ENCODE data around the gene DPP8. TPM values are rescaled to one million over a fixed set of nuclear protein-coding genes. Genes with fewer than 3 reads are reported as not detected.
"Not testable (repeated sequence)": the region's sequence is repeated elsewhere in the genome, so short reads cannot be mapped to it uniquely, and the experiment has no call there.

The DPP8 gene
- total RNA-seq, 3 donors from 2014 or later (not counting 1 experiment from before 2014, with no cell fraction given): 51.7 to 64.8 (median 62.4) TPM

GRCh38 chr15:65399001-65399706 is 118.3 kb downstream of the DPP8 start:
- TF ChIP-seq CTCF (IDR thresholded peaks at IDR 0.05): no peak
- Mint-ChIP-seq H3K27me3 (ENCODE audit: low read depth in 2 of 2) (peaks cover 46 to 53% of the 10 kb centered on the region in 2 donors), H3K4me3 (no peak overlapping the region), H3K4me1 (peaks cover 0 to 11% of the 10 kb centered on the region in 2 donors), H3K9me3 (no peaks in the 10 kb centered on the region), H3K27ac (no peak overlapping the region), H3K36me3 (no peaks in the 10 kb centered on the region)
- H3K4me1 ChIP-seq (ENCODE audit: control insufficient read depth, insufficient read depth, low read length): no peaks in the 10 kb centered on the region
- intact Hi-C loops (cut with micrococcal nuclease): no loop called here
- DNase-seq: no peak
- H3K27me3 ChIP-seq (ENCODE audit: control insufficient read depth, insufficient read depth, low read length): peaks cover 18% of the 10 kb centered on the region
- 87% methylated on average over 10 of the region's 11 CpGs for WGBS (ENCODE audit: insufficient coverage)
- H3K36me3 ChIP-seq (ENCODE audit: control insufficient read depth, insufficient read depth, low read length): no peaks in the 10 kb centered on the region
- H3K9me3 ChIP-seq (ENCODE audit: control insufficient read depth, insufficient read depth, low read length): no peaks in the 10 kb centered on the region
- no peak overlapping the region for H3K4me3 ChIP-seq (ENCODE audit: low read length)
- H3K27ac ChIP-seq (ENCODE audit: low read length): no peak overlapping the region
- ATAC-seq: no peak

GRCh38 chr15:65398486-65398885 is 119.0 kb downstream of the DPP8 start:
- H3K9me3 Mint-ChIP-seq; H3K27ac ChIP-seq (ENCODE audit: low read length); H3K36me3 ChIP-seq (ENCODE audit: control insufficient read depth, insufficient read depth, low read length); H3K36me3 Mint-ChIP-seq; intact Hi-C loops (cut with micrococcal nuclease); ATAC-seq; H3K4me3 Mint-ChIP-seq; H3K9me3 ChIP-seq (ENCODE audit: control insufficient read depth, insufficient read depth, low read length); DNase-seq; H3K27ac Mint-ChIP-seq; H3K4me3 ChIP-seq (ENCODE audit: low read length); H3K4me1 ChIP-seq (ENCODE audit: control insufficient read depth, insufficient read depth, low read length): not testable (repeated sequence)
- H3K4me1 Mint-ChIP-seq: peaks cover 0 to 11% of the 10 kb centered on the region in 2 donors
- H3K27me3 Mint-ChIP-seq (ENCODE audit: low read depth in 2 of 2): peaks cover 53 to 55% of the 10 kb centered on the region in 2 donors
- peaks cover 18% of the 10 kb centered on the region for H3K27me3 ChIP-seq (ENCODE audit: control insufficient read depth, insufficient read depth, low read length)
- WGBS (ENCODE audit: insufficient coverage): 96% methylated on average over 13 of the region's 16 CpGs

- no peaks in the 10 kb centered on the region for H3K36me3 ChIP-seq (ENCODE audit: control insufficient read depth, insufficient read depth, low read length)
- no peak overlapping the region for H3K27ac ChIP-seq (ENCODE audit: low read length)
- no peak for TF ChIP-seq CTCF (IDR thresholded peaks at IDR 0.05)
- Mint-ChIP-seq H3K27ac (no peak overlapping the region), H3K4me3 (no peak overlapping the region), H3K9me3 (no peaks in the 10 kb centered on the region), H3K36me3 (no peaks in the 10 kb centered on the region), H3K4me1 (peaks cover 0 to 11% of the 10 kb centered on the region in 2 donors), H3K27me3 (ENCODE audit: low read depth in 2 of 2) (peaks cover 53 to 62% of the 10 kb centered on the region in 2 donors)
- no peak overlapping the region for H3K4me3 ChIP-seq (ENCODE audit: low read length)
- no peak for ATAC-seq
- no peak for DNase-seq
- peaks cover 18% of the 10 kb centered on the region for H3K27me3 ChIP-seq (ENCODE audit: control insufficient read depth, insufficient read depth, low read length)
- WGBS (ENCODE audit: insufficient coverage): 11% methylated on average over 10 of the region's 10 CpGs
- H3K4me1 ChIP-seq (ENCODE audit: control insufficient read depth, insufficient read depth, low read length): no peaks in the 10 kb centered on the region
- no peaks in the 10 kb centered on the region for H3K9me3 ChIP-seq (ENCODE audit: control insufficient read depth, insufficient read depth, low read length)
- intact Hi-C loops (cut with micrococcal nuclease): no loop called here
Measured at GRCh38 chr15:65396965-65397317, 120.5 kb downstream of the DPP8 start.

DNA sequence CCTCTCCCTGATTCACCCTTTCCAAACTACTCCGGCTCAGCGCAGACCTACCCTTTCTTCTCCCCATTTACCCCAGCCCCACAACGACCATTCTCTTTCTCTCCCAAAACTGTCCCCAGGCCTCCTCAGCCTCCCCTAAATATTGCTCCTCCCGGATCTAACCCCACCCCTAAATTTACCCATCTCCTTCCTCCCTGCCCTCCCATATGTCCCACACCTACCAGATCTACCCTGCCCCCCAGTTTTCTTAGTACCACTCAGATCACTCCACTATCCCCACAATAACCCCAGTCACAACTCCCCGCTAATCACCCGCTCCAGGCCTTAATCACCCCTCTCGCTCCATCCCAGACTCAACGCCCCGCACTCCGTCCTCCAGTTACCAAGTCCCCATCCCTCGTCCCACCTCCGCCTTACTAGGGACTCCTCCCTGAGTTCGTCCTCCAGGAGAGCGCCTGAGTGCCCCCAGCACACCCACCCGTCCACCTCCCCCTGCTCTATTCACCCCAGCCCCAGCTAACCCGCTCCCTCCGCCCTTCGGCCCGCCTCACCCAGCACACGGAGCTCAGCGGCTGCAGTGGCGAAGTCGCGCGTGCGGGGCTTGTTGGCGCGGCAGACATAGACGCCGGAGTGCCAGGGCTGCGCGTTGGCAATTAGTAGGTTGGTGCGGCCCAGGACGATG is 121.1 kb downstream of the DPP8 start:
- peaks cover 53 to 62% of the 10 kb centered on the region in 2 donors for H3K27me3 Mint-ChIP-seq (ENCODE audit: low read depth in 2 of 2)
- TF ChIP-seq CTCF (IDR thresholded peaks at IDR 0.05): no peak

More for the DNA sequence above, 121.1 kb downstream of the DPP8 start:
- H3K36me3 Mint-ChIP-seq: no peaks in the 10 kb centered on the region
- no peaks in the 10 kb centered on the region for H3K4me1 ChIP-seq (ENCODE audit: control insufficient read depth, insufficient read depth, low read length)
- no peaks in the 10 kb centered on the region for H3K9me3 Mint-ChIP-seq
- H3K4me3 ChIP-seq (ENCODE audit: low read length): no peak overlapping the region
- H3K4me3 Mint-ChIP-seq: peak overlapping the region; percentile 17
- H3K36me3 ChIP-seq (ENCODE audit: control insufficient read depth, insufficient read depth, low read length): no peaks in the 10 kb centered on the region
- ATAC-seq (no peak), DNase-seq (no peak)
- intact Hi-C loops (cut with micrococcal nuclease): no loop called here
- peaks cover 0 to 11% of the 10 kb centered on the region in 2 donors for H3K4me1 Mint-ChIP-seq
- no peak overlapping the region for H3K27ac ChIP-seq (ENCODE audit: low read length)
- no peaks in the 10 kb centered on the region for H3K9me3 ChIP-seq (ENCODE audit: control insufficient read depth, insufficient read depth, low read length)
- WGBS (ENCODE audit: insufficient coverage): 7% methylated on average over 34 of the region's 34 CpGs
- peaks cover 18% of the 10 kb centered on the region for H3K27me3 ChIP-seq (ENCODE audit: control insufficient read depth, insufficient read depth, low read length)
- H3K27ac Mint-ChIP-seq: no peak overlapping the region
